ENCODE data around the gene NTNG2.

Gene NTNG2

DNA sequence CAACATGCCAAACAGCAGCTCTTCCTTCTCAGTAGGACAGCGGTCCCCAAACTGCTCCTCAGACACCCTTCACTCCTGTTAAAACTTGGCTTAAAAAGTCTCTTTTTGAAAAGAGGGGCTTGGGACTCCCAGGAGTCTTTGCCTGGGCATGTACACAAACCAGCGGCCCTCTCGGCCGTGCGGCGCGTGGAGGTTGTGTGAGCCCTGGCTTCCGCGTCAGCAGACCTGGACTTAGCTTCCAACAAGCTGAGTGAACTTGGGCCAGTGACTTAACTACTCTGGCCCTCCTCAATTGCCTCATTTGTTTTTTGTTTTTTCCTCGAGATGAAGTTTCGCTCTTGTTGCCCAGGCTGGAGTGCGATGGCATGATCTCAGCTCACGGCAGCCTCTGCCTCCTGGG, 15.3 kb upstream of the NTNG2 start:
- no peak for DNase-seq (ENCODE audit: low read depth, low spot score)

DNA sequence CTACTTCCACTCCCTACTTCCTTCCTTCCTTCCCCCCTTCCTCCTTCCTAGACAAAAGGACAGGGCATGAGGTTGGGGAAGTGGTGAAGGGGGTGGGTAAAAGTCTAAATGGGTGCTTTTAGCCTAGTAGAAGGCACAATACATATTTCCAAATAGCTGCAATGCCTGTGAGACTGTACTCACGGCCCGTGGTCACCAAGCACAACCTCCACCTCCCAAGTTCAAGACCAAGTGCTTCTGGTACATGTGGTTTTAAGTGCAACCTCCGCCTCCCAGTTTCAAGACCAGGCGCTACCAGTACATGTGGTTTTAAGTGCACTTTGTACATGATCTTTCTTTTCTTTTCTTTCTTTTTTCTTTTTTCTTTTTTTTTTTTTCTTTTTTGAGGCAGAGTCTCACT, 14.5 kb upstream of the NTNG2 start:
- DNase-seq (ENCODE audit: low read depth, low spot score): no peak

DNA sequence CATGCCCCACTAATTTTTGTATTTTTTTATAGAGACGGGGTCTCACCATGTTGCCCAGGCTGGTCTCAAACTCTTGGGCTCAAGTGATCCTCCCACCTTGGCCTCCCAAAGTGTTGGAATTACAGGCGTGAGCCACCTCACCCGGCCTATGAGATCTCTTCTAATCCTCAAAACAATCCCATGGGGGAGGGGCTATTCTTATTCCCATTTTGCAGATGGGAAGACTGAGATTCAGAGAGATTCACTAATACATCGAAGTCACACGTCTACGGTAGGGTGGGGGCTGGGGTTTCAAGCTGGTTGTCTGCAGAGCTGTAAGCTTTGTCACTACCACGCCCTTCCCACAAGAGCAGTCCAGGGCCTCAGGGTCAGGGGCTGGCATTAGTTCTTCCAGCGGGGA, 14.0 kb upstream of the NTNG2 start:
- DNase-seq (ENCODE audit: low read depth, low spot score): no peak

DNA sequence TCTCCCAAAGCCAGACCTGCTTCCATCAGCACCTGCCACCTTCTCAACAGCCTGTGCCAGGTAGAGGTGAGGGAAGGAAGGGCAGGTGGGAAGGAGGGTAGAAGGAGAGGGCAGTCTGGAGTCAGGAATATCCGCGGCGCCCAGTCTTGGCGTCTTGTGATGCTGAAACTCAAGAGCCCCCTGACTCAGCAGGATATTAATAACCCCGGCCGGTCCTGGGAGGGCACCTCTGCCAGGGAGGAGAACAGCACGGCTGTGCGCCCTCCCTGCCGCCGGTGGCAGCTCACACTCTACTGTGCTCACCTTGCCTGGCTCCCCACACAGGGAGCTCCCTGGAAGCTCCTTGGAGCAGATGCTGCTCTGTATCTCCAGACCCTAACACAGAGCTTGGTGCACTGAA, 11.6 kb upstream of the NTNG2 start:
- no peak for DNase-seq (ENCODE audit: low read depth, low spot score)

DNA sequence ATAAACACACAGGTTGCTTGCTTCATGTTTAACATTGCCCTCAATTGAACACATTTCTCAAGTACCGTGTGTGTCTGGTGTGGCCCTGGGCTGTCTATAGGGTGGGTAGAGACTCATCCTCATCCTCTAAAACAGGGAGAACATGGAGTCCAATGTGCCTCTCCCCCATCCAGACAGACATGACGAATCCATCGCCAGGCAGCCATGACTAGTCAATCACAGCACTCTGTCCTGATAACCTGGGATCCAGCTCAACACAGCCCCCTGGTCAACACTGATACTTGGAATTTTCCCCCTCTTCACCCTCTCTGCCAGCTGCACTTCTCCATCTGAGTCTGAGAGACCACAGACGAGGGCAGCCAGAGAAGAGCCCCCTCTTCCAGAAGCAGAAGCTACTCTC, 10.7 kb upstream of the NTNG2 start:
- DNase-seq (ENCODE audit: low read depth, low spot score): no peak

DNA sequence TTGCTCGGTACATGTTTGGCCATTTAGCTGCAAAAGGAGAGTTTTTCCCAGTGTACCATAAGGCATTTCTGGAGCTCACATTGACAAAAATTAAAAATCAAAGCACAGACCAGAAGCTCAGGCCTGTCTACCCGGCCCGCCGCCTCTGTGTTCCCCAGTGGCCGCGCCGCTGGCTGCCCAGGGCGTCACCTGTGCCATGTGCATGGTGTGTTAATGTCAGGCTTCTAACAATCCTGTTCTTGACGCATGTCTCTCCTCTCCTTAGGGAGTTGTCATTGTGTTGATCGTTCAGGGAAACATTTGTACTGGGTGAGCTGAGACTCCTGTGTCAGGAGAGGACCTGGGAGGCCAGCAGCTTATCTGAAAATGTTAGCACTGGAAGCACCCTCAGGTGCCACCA, 9.6 kb upstream of the NTNG2 start:
- no peak for DNase-seq (ENCODE audit: low read depth, low spot score)

DNA sequence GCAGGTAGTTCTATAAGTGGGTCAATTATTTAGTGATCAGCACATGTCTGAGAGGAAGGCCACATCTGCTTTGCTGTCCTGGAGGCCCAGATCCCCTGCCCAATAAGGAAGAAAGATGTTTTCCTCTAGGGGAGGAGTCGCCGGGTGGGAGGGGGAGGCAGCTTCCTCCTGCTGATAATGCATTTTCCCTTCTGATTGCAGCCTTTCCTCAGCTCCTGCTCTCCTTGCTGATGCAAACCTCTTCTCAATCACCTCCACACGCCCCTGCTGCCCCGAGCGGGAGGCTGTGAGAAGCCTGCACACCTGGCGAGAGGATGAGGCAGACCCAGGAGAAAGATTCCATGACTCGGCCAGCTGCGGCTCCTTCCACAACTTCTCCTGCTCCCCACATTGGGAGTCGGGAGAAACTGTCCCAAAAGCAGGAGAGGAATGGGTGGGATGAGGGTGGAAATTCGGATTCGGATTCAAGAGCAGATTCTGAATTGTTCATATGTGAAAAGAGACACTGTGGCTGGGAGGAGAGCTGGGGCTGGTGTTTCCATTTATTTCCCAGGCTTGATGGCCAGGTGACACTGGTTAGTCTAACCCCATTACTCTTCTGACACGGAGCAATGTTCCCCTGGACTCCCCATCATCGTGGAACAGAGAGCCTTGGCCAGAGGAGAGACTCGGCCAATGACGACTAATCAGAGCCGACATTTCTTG, 6.8 kb upstream of the NTNG2 start:
- DNase-seq (ENCODE audit: low read depth, low spot score): no peak

DNA sequence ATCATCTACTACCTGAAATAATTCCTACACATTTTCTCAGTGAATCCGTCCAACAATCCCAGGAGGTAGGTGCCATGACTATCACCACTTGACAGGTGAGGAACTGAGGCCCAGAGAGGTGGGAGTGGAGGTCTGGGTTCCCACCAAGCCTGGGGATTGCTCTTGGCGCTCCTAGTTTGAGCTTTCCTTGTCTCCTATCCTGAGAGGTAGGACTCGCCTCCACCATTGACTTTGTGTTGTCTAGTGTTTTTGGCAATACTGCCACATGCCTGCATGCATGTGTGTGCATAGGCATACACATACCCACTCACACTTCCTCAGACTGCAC, 6.3 kb upstream of the NTNG2 start:
- DNase-seq (ENCODE audit: low read depth, low spot score): no peak

DNA sequence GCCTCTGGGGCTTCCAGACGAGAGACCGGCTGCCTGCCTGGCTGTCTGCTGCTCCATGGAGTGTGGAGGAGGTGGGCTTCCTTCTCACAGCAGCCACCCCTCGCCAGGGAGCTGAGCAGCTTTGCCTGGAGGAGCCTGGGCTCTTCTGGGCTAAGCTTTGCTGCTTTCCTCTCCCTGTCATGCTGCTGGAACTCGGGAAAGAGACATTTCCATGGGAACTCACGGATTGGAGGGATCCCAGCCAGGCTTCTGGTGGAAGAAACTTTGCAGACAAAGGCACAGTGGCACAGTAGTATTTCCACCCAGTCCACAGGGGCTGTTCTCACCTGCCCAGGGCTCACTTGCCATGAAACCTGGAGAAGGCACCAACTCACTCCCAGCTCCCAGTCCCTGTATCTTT, 5.6 kb upstream of the NTNG2 start:
- DNase-seq (ENCODE audit: low read depth, low spot score): no peak

DNA sequence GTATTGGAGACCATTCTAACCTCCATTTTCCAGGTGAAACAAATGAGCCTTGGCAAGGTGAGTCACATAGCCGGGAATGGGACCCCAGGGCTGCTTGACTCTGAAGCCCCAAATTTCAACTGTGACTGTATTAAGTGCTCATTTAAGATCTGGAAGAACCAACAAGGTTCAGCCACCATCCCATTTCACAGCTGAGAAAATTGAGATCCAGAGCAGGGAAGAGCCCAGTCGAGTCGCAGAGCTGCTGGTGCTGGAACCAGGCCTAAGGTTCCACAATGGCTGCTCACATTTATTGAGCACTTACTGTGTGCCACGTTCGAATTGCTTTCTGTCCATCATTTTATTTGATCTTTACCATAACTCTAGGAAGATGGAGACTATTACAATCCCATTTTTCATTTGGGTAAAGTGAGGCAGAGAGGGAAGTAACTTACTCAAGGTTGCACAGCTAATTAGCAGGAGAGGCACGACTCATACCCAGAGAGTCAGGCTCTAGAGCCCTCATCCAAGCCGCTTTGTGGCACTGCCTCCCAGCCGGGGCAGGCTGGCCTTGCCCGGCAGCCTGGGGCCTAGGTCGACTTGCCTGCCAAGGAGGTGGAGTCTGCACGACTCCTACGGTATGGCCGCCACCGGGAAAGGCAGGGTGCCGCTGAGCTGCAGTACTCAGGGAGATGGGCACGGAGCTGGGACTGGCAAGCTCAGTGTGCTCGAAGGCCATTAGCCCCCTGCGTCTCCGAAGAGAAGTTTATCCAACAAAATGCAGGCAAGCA, 4.3 kb upstream of the NTNG2 start:
- no peak for DNase-seq (ENCODE audit: low read depth, low spot score)

DNA sequence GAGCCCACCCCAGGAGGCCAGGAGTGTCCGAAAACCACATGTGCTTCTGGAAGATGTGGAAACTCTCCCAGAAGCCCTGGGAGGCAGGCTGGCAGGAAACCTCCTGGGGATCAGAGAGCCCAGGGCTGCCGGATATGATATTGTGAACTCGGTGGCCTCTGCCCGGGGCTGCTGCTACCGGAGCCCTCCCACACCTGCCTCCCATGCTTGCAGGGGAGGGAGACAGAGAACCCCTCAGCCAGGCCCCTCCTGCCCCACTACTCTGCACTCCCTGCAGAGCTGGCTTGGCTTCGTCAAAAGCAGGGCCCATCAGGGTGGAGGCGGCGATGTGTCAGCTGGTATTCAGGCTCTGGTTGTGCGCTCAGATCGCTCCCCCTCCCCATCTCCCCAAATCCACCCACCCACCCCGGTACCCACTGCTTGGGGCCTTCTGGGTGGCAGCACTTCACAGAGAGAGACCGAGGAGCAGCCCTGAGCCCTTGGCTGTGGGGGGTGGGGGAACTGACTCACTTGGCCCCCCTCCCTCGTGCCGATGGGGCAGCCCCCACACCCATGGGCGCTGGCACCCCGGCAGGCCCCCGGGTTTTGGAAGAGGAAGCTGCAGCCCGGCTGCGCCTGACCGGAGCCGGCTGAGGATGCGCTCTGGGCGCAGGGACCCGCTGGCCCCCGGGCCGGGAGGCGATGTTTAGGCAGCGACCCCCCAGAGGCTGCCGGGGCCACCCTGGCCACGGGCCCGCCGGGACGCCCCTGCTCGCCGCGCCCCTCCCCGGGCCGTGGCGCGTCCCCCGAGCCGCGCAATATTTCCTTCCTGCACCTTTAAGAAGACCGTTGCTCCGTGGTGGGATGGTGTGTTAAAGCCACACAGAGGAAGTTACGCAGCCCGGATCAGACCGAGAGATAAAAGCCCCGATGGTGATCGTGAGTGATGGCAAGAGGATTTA, 786 bp upstream of the NTNG2 start:
- DNase-seq (ENCODE audit: low read depth, low spot score): no peak

DNA sequence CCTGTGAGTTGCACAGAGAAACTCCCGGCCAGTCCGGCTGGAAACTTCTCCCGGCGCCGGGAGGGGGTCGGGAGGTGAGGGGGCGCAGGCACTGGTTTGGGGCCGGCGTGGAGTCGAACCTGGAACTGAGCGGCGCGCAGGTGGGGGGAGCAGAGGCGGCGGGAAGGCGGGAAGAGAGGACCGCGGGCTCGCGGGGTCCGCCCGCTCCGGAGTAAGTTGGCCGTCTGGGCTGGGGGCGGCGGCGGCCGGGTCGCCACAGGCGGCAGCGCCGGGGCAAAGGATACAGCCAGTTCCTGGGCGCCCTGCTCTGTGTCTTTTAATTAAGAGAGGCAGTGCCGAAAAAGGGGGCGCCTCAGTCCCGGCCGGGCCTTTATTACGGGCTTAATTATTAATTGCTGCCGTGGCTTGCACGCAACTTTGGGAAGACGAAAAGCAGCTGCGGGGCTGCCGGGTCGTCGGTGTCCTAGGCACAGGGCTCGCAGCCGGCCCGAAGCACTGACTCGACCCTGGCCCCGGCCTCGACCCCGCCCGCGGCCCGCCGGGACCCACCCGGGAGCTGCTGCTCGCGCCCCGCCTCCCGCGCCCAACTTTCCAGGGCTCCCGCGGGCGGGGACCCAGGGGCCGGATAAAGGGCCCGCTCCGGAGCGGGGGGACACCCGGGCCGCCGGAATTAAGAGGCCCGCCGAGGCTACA, 1.1 kb downstream of the NTNG2 start:
- DNase-seq (ENCODE audit: low read depth, low spot score): no peak

DNA sequence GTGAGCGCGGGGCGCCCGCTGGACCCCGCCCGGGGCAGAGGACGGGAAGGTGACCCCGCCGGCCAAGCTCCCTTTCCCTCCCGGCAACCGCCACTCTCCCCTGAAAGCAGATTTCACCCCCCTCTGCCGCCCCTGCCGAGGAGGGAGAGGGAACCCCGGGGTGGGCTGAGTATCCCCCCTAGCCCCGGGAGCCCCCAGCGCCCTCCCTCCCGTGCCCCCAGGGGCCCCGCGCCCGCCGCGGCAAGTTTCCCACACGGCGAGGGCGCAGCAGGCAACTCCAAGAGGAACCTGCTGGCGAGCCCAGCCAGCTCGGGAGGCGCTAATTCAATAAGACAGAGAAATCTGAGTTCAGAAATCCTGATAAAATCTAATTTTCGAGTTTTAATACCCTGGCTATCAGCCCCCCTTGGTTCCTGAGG, 1.6 kb downstream of the NTNG2 start:
- no peak for DNase-seq (ENCODE audit: low read depth, low spot score)

DNA sequence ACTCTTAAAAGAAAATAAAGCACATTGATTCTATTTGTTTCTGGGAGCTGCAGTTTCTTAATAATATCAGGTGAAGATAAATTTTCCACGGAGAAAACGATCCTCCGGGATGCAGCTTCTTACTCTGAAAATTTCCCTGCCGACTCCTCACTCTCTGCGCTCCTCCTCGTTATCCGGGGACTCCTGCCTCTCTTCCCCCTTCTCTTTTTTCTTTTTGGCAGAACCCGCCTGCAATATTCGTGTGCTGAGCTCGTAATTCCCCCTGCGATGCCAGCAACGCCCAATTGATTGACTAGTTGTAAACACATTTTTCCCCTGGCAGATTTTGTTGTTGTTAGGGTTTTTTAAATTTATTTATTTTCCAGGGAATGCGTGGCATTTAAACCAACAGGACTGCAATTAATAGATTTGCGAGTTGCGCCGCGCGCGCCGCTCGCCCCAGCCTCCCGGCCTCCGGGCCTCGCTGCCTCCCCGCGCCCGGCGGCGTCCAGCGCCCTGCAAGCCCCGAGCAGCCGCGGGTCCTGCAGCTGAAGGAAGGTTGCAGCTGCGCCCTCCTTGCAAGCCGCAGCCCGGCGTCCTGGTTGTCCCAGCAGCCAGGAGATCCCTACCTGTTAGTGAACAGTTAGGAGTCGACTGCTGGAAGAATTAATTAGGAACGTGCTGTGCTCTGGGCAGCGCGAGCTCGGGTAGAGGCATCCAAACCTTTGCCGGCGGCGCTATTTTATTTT, 2.2 kb downstream of the NTNG2 start:
- DNase-seq (ENCODE audit: low read depth, low spot score): no peak

DNA sequence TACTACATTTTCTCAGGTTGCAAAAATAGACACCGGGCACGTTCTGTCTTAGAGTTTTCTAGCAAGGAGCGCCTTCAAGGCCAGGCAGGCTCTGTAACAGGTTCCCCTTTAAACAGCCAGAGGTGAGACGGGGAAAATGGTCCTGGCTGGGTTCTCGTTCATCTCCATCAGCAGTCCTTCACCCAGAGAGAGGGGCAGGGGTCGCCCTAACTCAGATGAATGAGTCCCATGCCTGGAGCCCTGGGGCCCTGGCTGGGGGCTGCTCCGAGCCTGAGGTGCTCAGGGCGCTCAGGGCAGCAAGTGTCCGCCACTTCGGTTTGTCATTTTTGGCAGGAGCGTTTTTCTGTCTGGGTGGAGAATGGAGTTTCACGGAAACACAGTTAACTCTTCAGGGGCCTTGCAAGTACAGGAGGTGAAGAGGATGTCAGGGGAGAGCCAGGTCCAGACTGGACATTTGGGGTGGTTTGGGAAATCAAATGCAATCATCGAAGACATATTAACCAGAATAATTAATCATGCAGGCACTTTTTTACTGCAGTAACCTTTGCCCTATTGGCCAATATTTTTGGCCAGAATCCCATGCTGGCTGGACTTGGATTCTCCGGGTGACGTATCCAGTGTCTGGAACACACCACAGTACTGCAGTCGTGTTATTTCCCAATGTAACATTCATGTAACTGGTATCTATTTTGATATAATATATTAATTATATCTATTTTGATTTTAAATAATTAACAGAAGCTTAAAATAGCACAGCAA, 2.9 kb downstream of the NTNG2 start:
- no peak for DNase-seq (ENCODE audit: low read depth, low spot score)

DNA sequence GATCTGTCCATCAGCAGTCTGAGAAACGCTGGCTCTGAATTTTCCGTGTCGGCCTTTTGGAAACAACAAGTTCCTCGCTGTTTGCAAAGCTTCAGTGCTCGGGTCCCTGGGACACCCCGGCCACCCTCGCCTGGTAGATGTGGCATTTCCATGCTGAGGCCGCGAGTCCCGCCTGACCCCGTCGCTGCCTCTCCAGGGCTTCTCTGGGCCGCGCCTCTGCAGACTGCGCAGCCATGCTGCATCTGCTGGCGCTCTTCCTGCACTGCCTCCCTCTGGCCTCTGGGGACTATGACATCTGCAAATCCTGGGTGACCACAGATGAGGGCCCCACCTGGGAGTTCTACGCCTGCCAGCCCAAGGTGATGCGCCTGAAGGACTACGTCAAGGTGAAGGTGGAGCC, 4.7 kb downstream of the NTNG2 start:
- no peak for DNase-seq (ENCODE audit: low read depth, low spot score)

DNA sequence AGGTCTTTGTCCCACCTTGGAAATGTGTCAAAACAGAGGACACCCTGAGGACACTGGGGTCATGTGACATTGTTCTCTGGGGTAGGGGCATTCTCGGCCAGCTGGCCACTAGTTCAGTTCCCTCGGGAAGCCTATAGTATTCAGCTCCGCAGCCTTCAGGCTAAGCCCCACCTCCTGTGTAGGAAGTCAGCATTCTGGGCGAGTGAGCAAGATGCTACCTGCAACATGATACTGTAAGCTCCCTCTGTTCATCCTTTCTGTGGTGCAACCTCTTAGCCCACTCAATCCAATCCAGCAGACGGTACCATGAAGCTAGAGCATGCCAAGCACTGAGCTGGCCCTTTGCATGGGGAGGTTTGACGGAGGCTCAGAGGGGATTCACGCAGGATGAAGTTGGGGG, 5.3 kb downstream of the NTNG2 start:
- no peak for DNase-seq (ENCODE audit: low read depth, low spot score)

DNA sequence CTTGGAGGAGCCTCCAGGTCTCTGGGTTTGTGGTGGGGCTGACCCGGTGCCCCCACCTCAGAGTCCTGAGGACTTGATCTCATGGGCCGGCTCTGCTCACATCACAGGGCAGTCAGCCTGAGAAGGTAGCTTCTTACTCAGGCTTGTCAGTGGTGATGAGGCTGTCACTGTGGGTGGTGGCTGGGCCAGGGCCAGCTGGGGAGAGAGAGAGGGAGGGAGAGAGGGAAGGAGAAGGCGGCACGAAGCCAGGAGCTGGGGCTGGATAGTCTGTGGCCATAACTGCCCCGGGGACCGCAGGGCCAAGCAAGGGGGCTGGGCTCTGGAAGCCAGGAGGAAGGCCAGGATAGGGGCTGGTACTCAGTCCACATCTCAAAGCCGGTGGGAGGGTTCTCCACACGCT, 6.5 kb downstream of the NTNG2 start:
- DNase-seq (ENCODE audit: low read depth, low spot score): no peak

DNA sequence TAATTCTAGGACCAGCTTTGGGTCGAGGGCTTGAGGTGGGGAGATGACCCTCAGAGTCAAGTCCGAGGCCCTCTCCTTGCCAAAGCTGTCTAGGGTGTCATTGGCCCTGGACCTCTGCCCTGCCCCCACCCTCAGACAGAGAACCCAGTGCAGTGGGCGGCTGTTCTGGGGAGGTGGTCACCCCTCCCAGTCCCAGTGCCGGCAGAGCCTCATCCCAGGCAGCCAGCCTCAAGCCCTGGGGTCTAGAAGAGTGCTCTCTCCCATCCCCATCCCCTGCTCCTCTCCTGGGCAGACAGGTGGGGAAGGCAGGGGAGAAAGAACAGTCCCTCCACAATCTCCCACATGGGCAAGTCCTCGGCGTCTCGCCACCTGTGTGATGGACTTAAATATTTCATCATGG, 7.0 kb downstream of the NTNG2 start:
- DNase-seq (ENCODE audit: low read depth, low spot score): no peak

DNA sequence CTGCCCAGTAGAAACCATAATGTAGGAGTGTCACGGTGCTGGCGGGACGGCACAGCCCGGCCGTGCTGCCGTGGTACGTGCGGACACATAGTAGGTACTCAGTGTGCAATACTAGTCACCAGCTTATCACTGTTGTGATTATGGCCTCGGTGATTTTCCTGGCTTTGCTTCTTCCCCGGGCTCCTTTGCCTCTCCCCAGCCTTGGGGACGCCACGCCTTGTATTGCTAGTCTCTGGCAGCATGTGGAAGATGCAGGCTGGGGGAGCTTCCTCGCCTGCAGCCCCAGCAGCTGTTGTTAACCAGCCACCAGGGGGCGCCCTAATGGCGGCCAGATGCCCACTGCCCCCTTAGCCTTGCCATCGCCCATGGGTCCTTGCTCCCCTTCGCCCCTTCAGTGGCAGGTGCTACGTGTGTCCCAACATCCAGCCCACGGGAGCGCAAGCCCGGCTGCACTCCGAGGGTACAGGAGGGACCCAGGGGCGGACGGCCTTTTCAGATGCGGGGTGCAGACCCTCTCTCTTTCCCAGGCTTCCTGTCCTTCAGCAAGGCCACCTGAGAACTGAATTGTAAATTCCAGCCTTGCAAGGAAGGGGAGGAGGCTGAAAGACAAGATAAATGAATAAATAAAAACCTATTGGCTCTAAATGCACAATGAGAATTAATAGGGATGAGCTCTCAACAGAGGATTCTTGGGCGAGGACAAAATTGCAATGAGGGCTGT, 8.0 kb downstream of the NTNG2 start:
- no peak for DNase-seq (ENCODE audit: low read depth, low spot score)
